Endothelial cell of umbilical vein (primary cell): ENCODE results near the gene HNRNPDL. TPM values are rescaled to one million over a fixed set of nuclear protein-coding genes. Genes with fewer than 3 reads are reported as not detected.
A peak's percentile ranks its signal among the peaks of the same experiment; 100 is the strongest.

Experiments
- BruUV-seq: library from RNA; stranded (reverse); fragments of 400-500 nt; replicated peaks from 2 replicates; lab custom pipeline; 2021; lab: Mats Ljungman, UMichigan
- CTCF ChIA-PET: fragments of 300-600, 350-600 bp; sonication (Branson Sonifier 250); formaldehyde crosslinking; loops from one replicate; lab custom pipeline; 2021; ENCODE audit warnings: antibody characterized with exemption, inconsistent platforms; lab: Charles Lee
- POLR2A ChIA-PET: fragments of 300-600, 350-600 bp; sonication (Branson Sonifier 250); formaldehyde crosslinking; loops from one replicate; lab custom pipeline; 2021; ENCODE audit warnings: antibody characterized with exemption, inconsistent platforms; lab: Charles Lee
- DNase-seq: peaks from one replicate; pipeline ENCODE4 v3.0.0-alpha.2; 2011; ENCODE audit warnings: low read depth, low spot score
- FAIRE-seq: peaks from 2 replicates; lab custom pipeline; 2011; peaks lifted over from hg19 to GRCh38; lab: Jason Lieb, UNC
- H2AFZ ChIP-seq: 2 replicates; pipeline ENCODE4 v1.6.0; 2012; ENCODE audit warnings: low read depth, low read length, control low read depth, inconsistent platforms
- H3K27ac ChIP-seq: 2 replicates; pipeline ENCODE4 v1.5.1; 2011; ENCODE audit warnings: low read depth, mild to moderate bottlenecking, control low read depth, low read length, moderate library complexity; ENCODE audit not compliant: insufficient read depth
- H3K27me3 ChIP-seq, 2 experiments: 2 replicates each; pipeline versions ENCODE4 v1.6.0 to v1.6.1; 2011; ENCODE audit warnings: low read length in 2 of 2, mixed read lengths in 1 of 2; ENCODE audit not compliant: control insufficient read depth in 2 of 2, insufficient read depth in 2 of 2
- H3K36me3 ChIP-seq, 2 experiments: 2 replicates in 1 of 2; 3 replicates in 1 of 2; pipeline ENCODE4 v1.5.1; 2011; ENCODE audit warnings: low read length in 2 of 2, mild to moderate bottlenecking in 1 of 2, moderate library complexity in 1 of 2; ENCODE audit not compliant: control insufficient read depth in 2 of 2, insufficient read depth in 2 of 2; ENCODE audit errors: extremely low read depth in 1 of 2
- H3K4me1 ChIP-seq: 3 replicates; pipeline ENCODE4 v1.5.1; 2011; ENCODE audit warnings: mild to moderate bottlenecking, low read length; ENCODE audit not compliant: control insufficient read depth, insufficient read depth; ENCODE audit errors: extremely low read depth
- H3K4me2 ChIP-seq: 2 replicates; pipeline ENCODE4 v1.6.1; 2011; ENCODE audit warnings: low read length, control low read depth, mixed read lengths; ENCODE audit not compliant: insufficient read depth
- H3K4me3 ChIP-seq, 3 experiments: fragments of 200-600 bp in 1 of 3; sonication (generic), shearing (Covaris generic) in 1 of 3; replicated peaks in 1 of 3; 2 replicates each; pipeline ENCODE4 v1.5.1; 2011 to 2016; ENCODE audit warnings: control low read depth in 3 of 3, low read length in 3 of 3, mild to moderate bottlenecking in 2 of 3, inconsistent platforms in 1 of 3, low read depth in 1 of 3, moderate library complexity in 1 of 3; ENCODE audit not compliant: insufficient read depth in 1 of 3
- H3K79me2 ChIP-seq: 2 replicates; pipeline ENCODE4 v1.6.0; 2012; ENCODE audit warnings: low read length, inconsistent platforms; ENCODE audit not compliant: control insufficient read depth, insufficient read depth
- H3K9ac ChIP-seq: replicated peaks from 2 replicates; pipeline ENCODE3; 2011; ENCODE audit warnings: low read length, control low read depth; ENCODE audit not compliant: insufficient read depth; ENCODE audit errors: extremely low read depth
- H3K9me1 ChIP-seq: replicated peaks from 3 replicates; pipeline ENCODE4 v1.6.0; 2011; ENCODE audit warnings: mild to moderate bottlenecking, low read length; ENCODE audit not compliant: control insufficient read depth, insufficient read depth; ENCODE audit errors: extremely low read depth
- H3K9me3 ChIP-seq: replicated peaks from 2 replicates; pipeline ENCODE4 v1.5.1; 2012; ENCODE audit warnings: low read length, inconsistent platforms; ENCODE audit not compliant: control insufficient read depth, insufficient read depth
- H4K20me1 ChIP-seq: replicated peaks from 2 replicates; pipeline ENCODE3; 2011; ENCODE audit warnings: mild to moderate bottlenecking, low read length; ENCODE audit not compliant: control insufficient read depth, insufficient read depth; ENCODE audit errors: extremely low read depth
- CTCF ChIP-seq, 2 donors: IDR thresholded peaks; 1 replicate in 1 of 2; 2 replicates in 1 of 2; pipeline ENCODE4 v1.5.1; 2011; ENCODE audit warnings: low read length in 2 of 2, mild to moderate bottlenecking in 2 of 2, moderate library complexity in 2 of 2, control low read depth in 1 of 2, inconsistent platforms in 1 of 2, low read depth in 1 of 2; ENCODE audit not compliant: insufficient read depth in 1 of 2; ENCODE audit errors: extremely low read depth in 1 of 2
- EZH2 ChIP-seq: IDR thresholded peaks from 2 replicates; pipeline ENCODE4 v1.6.1; 2012; ENCODE audit warnings: borderline replicate concordance, low read depth, mild to moderate bottlenecking, moderate library complexity, low read length, inconsistent platforms; ENCODE audit not compliant: severe bottlenecking
- FOS ChIP-seq: IDR thresholded peaks from 2 replicates; pipeline ENCODE4 v1.6.1; 2011; ENCODE audit warnings: mild to moderate bottlenecking, low read length, moderate library complexity, borderline replicate concordance; ENCODE audit not compliant: insufficient read depth
- GATA2 ChIP-seq: IDR thresholded peaks from 2 replicates; pipeline ENCODE4 v1.7.0; 2011; ENCODE audit warnings: low read depth, mild to moderate bottlenecking, moderate library complexity, mixed read lengths, low read length; ENCODE audit not compliant: insufficient read length, insufficient read depth
- JUN ChIP-seq: IDR thresholded peaks from 2 replicates; pipeline ENCODE4 v1.6.1; 2011; ENCODE audit warnings: borderline replicate concordance, low read depth; ENCODE audit not compliant: insufficient read length, insufficient read depth
- MAX ChIP-seq: IDR thresholded peaks from 2 replicates; pipeline ENCODE4 v1.6.1; 2011; ENCODE audit not compliant: insufficient read depth, insufficient read length
- MYC ChIP-seq: IDR thresholded peaks from one replicate; pipeline ENCODE4 v1.6.1; 2011; ENCODE audit warnings: mild to moderate bottlenecking, low read depth, low read length
- POLR2A ChIP-seq: IDR thresholded peaks from 2 replicates; pipeline ENCODE4 v1.6.1; 2012; ENCODE audit warnings: low read depth, mild to moderate bottlenecking, control low read depth, low read length
- POLR2AphosphoS5 ChIP-seq: IDR thresholded peaks from 2 replicates; pipeline ENCODE4 v1.6.1; 2012; ENCODE audit warnings: low read depth, mild to moderate bottlenecking, control low read depth, low read length, moderate library complexity; ENCODE audit not compliant: insufficient read depth
- dilution Hi-C: fragments of 300-500 bp; cut with MboI; formaldehyde crosslinking; loops from one replicate; pipeline ENCODE4 v1.15.0; 2019; ENCODE audit warnings: low sequenced_read_pairs; ENCODE audit not compliant: extremely low pct_ligation_motif_present
- intact Hi-C: fragments of 100-400 bp; cut with micrococcal nuclease; formaldehyde crosslinking; loops from one replicate; pipeline ENCODE4 v1.10.0; 2022
- polyA plus RNA-seq, 4 experiments: library from polyadenylated mRNA; depleted of rRNA in 3 of 4; stranded (reverse) in 3 of 4; unstranded in 1 of 4; fragments of >200 nt; gene quantifications; 2 replicates each; pipeline versions ENCODE4 v1.2.1 to v1.2.3, GENCODE V29; 2011 to 2012; ENCODE audit warnings: missing spikeins in 1 of 4
- total RNA-seq: library from RNA; stranded (reverse); gene quantifications from 2 replicates; pipeline ENCODE4 v1.2.3, GENCODE V29; 2021

Gene HNRNPDL
- total and polyA plus RNA-seq, 2 donors (not counting 3 experiments of a cell fraction or from before 2014, with no cell fraction given), result 160 to 292 TPM

- ChIA-PET POLR2A (no interaction called here), CTCF (interaction anchor here (0.6 to 17.0 kb wide), 8 partner anchors 10 to 637 kb away, joined by 3 to 500 read pairs (median 3); no protein-coding TSS in a partner anchor)
- Histone ChIP-seq H3K27me3 (no peaks in the 10 kb centered on the region), H3K4me1 (no peaks in the 10 kb centered on the region), H3K27ac (no peak overlapping the region), H3K9me3 (no peaks in the 10 kb centered on the region), H4K20me1 (no peaks in the 10 kb centered on the region), H3K9ac (no peak overlapping the region), H3K36me3 (no peaks in the 10 kb centered on the region), H3K4me2 (no peak overlapping the region), H2AFZ (no peak overlapping the region), H3K79me2 (no peaks in the 10 kb centered on the region), H3K4me3 (no peak overlapping the region), H3K9me1 (no peaks in the 10 kb centered on the region)
- dilution Hi-C loops (no loop called here), intact Hi-C loops (loop anchor here (5.0 kb wide), 1 partner anchor 47 kb away; no protein-coding TSS in a partner anchor)
- DNase-seq (peak; percentile 61), FAIRE-seq (peak; percentile 53)
- no peak for TF ChIP-seq MAX
- no peak for TF ChIP-seq EZH2
- TF ChIP-seq CTCF (IDR thresholded peaks at IDR 0.05; ENCODE audit: extremely low read depth in 1 of 2, insufficient read depth in 1 of 2, low read depth in 1 of 2, low read length in 2 of 2), result no peak
- no peak for TF ChIP-seq FOS
- no peak for TF ChIP-seq JUN
- TF ChIP-seq POLR2AphosphoS5, result no peak
- no peak for TF ChIP-seq MYC
- no peak for TF ChIP-seq GATA2
- no peak for TF ChIP-seq POLR2A
- BruUV-seq, result no TSS peak
Measured at GRCh38 chr4:82469791-82470345, 39.6 kb upstream of the HNRNPDL start.
